OCI-LY7 (cell line): ENCODE data around the gene DNAJC11. TPM values are rescaled to one million over a fixed set of nuclear protein-coding genes. Genes with fewer than 3 reads are reported as not detected.

ENCODE experiments used
- BruUV-seq: library from RNA; stranded (reverse); fragments of 400-500 nt; replicated peaks from 2 replicates; lab custom pipeline; 2021; lab: Mats Ljungman, UMichigan
- CTCF ChIA-PET: fragments of 300-600 bp; sonication (Branson Sonifier 250); formaldehyde crosslinking; loops from one replicate; lab custom pipeline; 2022; ENCODE audit warnings: antibody characterized with exemption; ENCODE audit not compliant: unreplicated experiment; lab: Charles Lee
- POLR2A ChIA-PET: fragments of 300-600 bp; sonication (Branson Sonifier 250); formaldehyde crosslinking; loops from one replicate; lab custom pipeline; 2022; ENCODE audit warnings: antibody characterized with exemption; lab: Charles Lee
- DNase-seq: peaks from one replicate; pipeline ENCODE4 v3.0.0-alpha.2; 2015; ENCODE audit warnings: low spot score
- H2AFZ ChIP-seq: fragments of 200-600 bp; sonication (generic), shearing (Covaris generic); 2 replicates; pipeline ENCODE4 v1.6.1; 2014; ENCODE audit warnings: mild to moderate bottlenecking, antibody characterized with exemption, low read length, moderate library complexity
- H3K27ac ChIP-seq: fragments of 200-600 bp; sonication (generic); 2 replicates; pipeline ENCODE4 v1.5.1; 2014; ENCODE audit warnings: mixed run types, low read depth, mild to moderate bottlenecking, moderate library complexity, low read length, inconsistent platforms; ENCODE audit not compliant: poor library complexity, severe bottlenecking
- H3K36me3 ChIP-seq: fragments of 200-600 bp; sonication (generic); 2 replicates; pipeline ENCODE4 v1.6.1; 2014; ENCODE audit warnings: mild to moderate bottlenecking, antibody characterized with exemption, low read length, moderate library complexity, mixed read lengths; ENCODE audit not compliant: insufficient read depth
- H3K4me1 ChIP-seq: fragments of 200-600 bp; sonication (generic); 2 replicates; pipeline ENCODE4 v1.5.1; 2014; ENCODE audit warnings: mild to moderate bottlenecking, low read length; ENCODE audit not compliant: insufficient read depth, poor library complexity, severe bottlenecking
- H3K4me2 ChIP-seq: fragments of 200-600 bp; sonication (generic); 2 replicates; pipeline ENCODE4 v1.6.1; 2014; ENCODE audit warnings: mild to moderate bottlenecking, low read length
- H3K4me3 ChIP-seq: fragments of 200-600 bp; sonication (generic); 2 replicates; pipeline ENCODE4 v1.5.1; 2014; ENCODE audit warnings: mild to moderate bottlenecking, low read depth, low read length; ENCODE audit not compliant: poor library complexity, severe bottlenecking
- H3K79me2 ChIP-seq: fragments of 200-600 bp; sonication (generic); 2 replicates; pipeline ENCODE4 v1.6.1; 2016; ENCODE audit warnings: low read depth, mild to moderate bottlenecking, low read length, moderate library complexity, mixed read lengths; ENCODE audit not compliant: insufficient read depth
- H3K9me2 ChIP-seq: fragments of 200-600 bp; sonication (generic); 2 replicates; pipeline ENCODE4 v1.6.1; 2016; ENCODE audit warnings: mild to moderate bottlenecking, low read length, mixed read lengths; ENCODE audit not compliant: insufficient read depth
- H3K9me3 ChIP-seq: fragments of 200-600 bp; sonication (generic); 2 replicates; pipeline ENCODE4 v1.6.1; 2014; ENCODE audit warnings: mild to moderate bottlenecking, mixed run types, low read length, mixed read lengths
- H4K20me1 ChIP-seq: fragments of 200-600 bp; sonication (generic); 2 replicates; pipeline ENCODE4 v1.6.1; 2014; ENCODE audit warnings: mild to moderate bottlenecking, antibody characterized with exemption, low read length, moderate library complexity, mixed read lengths; ENCODE audit not compliant: insufficient read depth
- EZH2phosphoT487 ChIP-seq: fragments of 200-600 bp; sonication (generic); IDR thresholded peaks from 2 replicates; pipeline ENCODE4 v1.6.1; 2018; ENCODE audit warnings: low read depth, borderline replicate concordance, mild to moderate bottlenecking, mixed run types, antibody characterized with exemption, low read length, moderate library complexity, mixed read lengths
- intact Hi-C: fragments of 100-400 bp; cut with micrococcal nuclease; formaldehyde crosslinking; loops from one replicate; pipeline ENCODE4 v1.10.0; 2022; ENCODE audit not compliant: unreplicated experiment
- total RNA-seq, 2 experiments: library from RNA; depleted of rRNA in 1 of 2; stranded (reverse); fragments of >200 nt in 1 of 2; shearing (Covaris generic) in 1 of 2; gene quantifications; 2 replicates each; pipeline ENCODE4 v1.2.3, GENCODE V29; 2014 to 2022
- TF ChIP-seq, protein P1 (sequence below): fragments of 200-600 bp; sonication (generic); conservative IDR thresholded peaks from 2 replicates; pipeline ENCODE4 v1.5.1; 2014; ENCODE audit warnings: mild to moderate bottlenecking, antibody characterized with exemption, low read length, moderate library complexity, mixed read lengths

DNAJC11 gene
- total RNA-seq, 2 experiments from 2014 or later, result 31.0 to 65.6 TPM

GRCh38 chr1:6673816-6674398 lies 27.7 kb downstream of the DNAJC11 start:
- Histone ChIP-seq H3K27ac (no peak overlapping the region), H3K4me3 (no peak overlapping the region), H3K4me1 (no peaks in the 10 kb centered on the region), H3K9me2 (no peaks in the 10 kb centered on the region), H4K20me1 (no peaks in the 10 kb centered on the region), H3K79me2 (no peaks in the 10 kb centered on the region), H2AFZ (no peak overlapping the region), H3K4me2 (no peak overlapping the region), H3K9me3 (no peaks in the 10 kb centered on the region), H3K36me3 (peaks cover 85% of the 10 kb centered on the region)
- TF ChIP-seq EZH2phosphoT487, result no peak
- TF ChIP-seq, protein P1, sequence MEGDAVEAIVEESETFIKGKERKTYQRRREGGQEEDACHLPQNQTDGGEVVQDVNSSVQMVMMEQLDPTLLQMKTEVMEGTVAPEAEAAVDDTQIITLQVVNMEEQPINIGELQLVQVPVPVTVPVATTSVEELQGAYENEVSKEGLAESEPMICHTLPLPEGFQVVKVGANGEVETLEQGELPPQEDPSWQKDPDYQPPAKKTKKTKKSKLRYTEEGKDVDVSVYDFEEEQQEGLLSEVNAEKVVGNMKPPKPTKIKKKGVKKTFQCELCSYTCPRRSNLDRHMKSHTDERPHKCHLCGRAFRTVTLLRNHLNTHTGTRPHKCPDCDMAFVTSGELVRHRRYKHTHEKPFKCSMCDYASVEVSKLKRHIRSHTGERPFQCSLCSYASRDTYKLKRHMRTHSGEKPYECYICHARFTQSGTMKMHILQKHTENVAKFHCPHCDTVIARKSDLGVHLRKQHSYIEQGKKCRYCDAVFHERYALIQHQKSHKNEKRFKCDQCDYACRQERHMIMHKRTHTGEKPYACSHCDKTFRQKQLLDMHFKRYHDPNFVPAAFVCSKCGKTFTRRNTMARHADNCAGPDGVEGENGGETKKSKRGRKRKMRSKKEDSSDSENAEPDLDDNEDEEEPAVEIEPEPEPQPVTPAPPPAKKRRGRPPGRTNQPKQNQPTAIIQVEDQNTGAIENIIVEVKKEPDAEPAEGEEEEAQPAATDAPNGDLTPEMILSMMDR, result no peak
- intact Hi-C loops, result no loop called here
- no peak for DNase-seq
- BruUV-seq, result no TSS peak
- ChIA-PET POLR2A (interaction anchor here (0.5 kb wide), 1 partner anchor 25 kb away, joined by 3 read pairs; no protein-coding TSS in a partner anchor), CTCF (no interaction called here)

- Histone ChIP-seq H3K36me3 (peaks cover 81% of the 10 kb centered on the region), H3K4me3 (no peak overlapping the region), H3K27ac (no peak overlapping the region), H2AFZ (no peak overlapping the region), H3K9me2 (no peaks in the 10 kb centered on the region), H4K20me1 (no peaks in the 10 kb centered on the region), H3K4me2 (no peak overlapping the region), H3K79me2 (no peaks in the 10 kb centered on the region), H3K9me3 (no peaks in the 10 kb centered on the region), H3K4me1 (no peaks in the 10 kb centered on the region)
- intact Hi-C loops, result no loop called here
- POLR2A ChIA-PET, result no interaction called here
- TF ChIP-seq EZH2phosphoT487, result no peak
- TF ChIP-seq, protein P1, result no peak
- CTCF ChIA-PET, result no interaction called here
- no TSS peak for BruUV-seq
- no peak for DNase-seq
Measured at GRCh38 chr1:6672558-6672957, 29.1 kb downstream of the DNAJC11 start.

DNA sequence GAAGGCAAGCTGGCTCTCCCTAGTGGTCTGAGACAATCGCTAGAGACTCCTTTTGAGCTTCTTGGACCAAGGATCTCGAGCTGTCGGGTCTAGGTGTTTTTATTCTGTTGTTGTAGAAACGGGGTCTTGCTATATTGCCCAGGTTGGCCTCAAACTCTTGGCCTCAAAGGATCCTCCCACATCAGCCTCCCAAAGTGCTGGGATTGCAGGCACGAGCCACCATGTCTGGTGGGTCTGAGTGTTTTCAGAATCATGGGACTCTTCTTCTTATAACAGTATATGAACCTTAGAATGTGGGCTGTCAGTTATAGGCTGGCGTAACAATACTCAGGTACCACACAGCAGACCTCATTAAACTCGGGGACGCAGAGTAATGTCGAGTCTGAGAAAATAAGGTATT lies 33.1 kb downstream of the DNAJC11 start:
- Histone ChIP-seq H4K20me1 (no peaks in the 10 kb centered on the region), H3K36me3 (peaks cover 79% of the 10 kb centered on the region), H3K9me2 (no peaks in the 10 kb centered on the region), H3K4me2 (no peak overlapping the region), H3K27ac (no peak overlapping the region), H2AFZ (no peak overlapping the region), H3K4me1 (no peaks in the 10 kb centered on the region), H3K9me3 (no peaks in the 10 kb centered on the region), H3K79me2 (no peaks in the 10 kb centered on the region), H3K4me3 (no peak overlapping the region)
- no TSS peak for BruUV-seq
- POLR2A ChIA-PET, result no interaction called here
- intact Hi-C loops, result no loop called here
- CTCF ChIA-PET, result no interaction called here
- TF ChIP-seq EZH2phosphoT487, result no peak
- TF ChIP-seq, protein P1, result no peak
- DNase-seq, result no peak
